HG02840 (cell line): ENCODE results near the gene SPO11.
"Not testable (repeated sequence)": the region's sequence is repeated elsewhere in the genome, so short reads cannot be mapped to it uniquely, and the experiment has no call there.

ENCODE experiments used
- ATAC-seq: cut with Tn5 transposase; IDR thresholded peaks from one replicate; pipeline ENCODE4 v1.9.1; 2021; ENCODE audit warnings: mild to moderate bottlenecking, moderate library complexity, moderate number of reproducible peaks; ENCODE audit not compliant: unreplicated experiment, low FRiP score

SPO11 gene

GRCh38 chr20:57332105-57333089 is 2.8 kb downstream of the SPO11 start:
- no peak for ATAC-seq

GRCh38 chr20:57335392-57335791 is 5.8 kb downstream of the SPO11 start:
- no peak for ATAC-seq

DNA sequence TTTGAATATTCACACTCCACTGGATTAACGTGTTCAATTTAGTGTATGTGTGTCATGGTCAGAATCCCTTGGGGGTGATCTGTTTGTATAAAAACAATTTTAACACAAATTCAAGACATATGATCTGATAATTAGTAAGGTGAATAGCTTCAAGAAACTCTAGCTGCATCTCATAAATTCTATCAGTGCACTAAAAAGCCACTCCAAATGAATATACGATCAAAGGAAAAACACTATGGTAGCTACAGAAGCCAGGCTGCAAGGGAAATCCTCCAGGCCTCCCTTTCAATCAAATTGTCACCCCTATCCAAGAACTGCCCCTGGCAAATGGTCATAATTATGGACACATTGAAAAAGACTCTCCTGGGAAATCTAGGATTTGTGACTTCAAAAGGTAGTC is 12.1 kb downstream of the SPO11 start:
- ATAC-seq, result no peak

GRCh38 chr20:57342829-57343228 is 13.2 kb downstream of the SPO11 start:
- no peak for ATAC-seq

DNA sequence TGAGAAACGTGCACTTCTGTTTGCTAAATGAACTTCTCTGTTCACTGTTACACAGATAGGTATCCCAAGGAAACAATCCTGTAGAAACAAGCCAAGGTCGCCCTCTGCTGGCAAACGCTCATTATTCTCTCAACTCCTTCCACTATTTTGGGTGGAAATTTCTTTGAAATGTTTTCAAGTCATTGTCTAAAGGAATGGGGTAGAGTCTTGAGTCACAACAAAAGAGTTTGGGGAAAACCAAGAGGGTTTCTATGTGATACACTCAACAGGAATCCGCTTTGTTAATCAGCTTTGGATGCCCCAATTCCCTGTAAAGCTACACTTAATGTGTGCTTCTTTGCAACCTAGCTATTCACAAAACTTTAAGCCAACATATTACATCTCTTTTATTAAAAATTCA is 16.9 kb downstream of the SPO11 start:
- ATAC-seq, result no peak

DNA sequence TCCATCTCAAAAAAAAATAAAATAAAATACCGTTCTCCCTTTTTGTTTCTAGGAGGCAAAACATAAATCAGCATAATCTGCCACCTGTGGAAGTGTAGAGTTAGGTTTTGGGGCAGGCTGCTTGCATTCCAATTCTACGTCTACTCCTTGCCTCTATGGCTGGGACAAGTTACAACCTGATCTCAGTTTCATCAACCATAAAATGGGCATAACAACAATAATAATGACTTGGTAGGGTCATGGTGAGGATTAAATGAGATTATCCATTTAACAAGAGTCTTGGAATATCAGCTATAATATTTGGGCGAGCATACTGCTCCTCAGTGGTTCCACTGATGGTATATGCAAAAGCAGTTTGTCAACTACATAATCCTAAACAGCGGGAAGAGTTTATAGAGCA is 17.8 kb downstream of the SPO11 start:
- no peak for ATAC-seq

- not testable (repeated sequence) for ATAC-seq
These were observed 18.8 kb downstream of the SPO11 start for GRCh38 chr20:57348200-57348921.

GRCh38 chr20:57348922-57349574 is 19.4 kb downstream of the SPO11 start:
- ATAC-seq, result not testable (repeated sequence)

GRCh38 chr20:57350081-57350710 is 20.6 kb downstream of the SPO11 start:
- no peak for ATAC-seq

DNA sequence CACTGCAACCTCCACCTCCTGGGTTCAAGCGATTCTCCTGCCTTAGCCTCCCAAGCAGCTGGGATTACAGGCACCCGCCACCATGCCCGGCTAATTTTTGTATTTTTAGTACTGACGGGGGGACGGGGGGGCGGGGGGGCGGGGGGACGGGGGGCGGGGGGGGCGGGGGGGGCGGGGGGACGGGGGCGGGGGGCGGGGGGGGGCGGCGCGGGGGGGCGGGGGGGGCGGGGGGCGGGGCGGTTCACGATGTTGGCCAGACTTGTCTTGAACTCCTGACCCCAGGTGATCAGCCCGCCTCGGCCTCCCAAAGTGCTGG is 21.1 kb downstream of the SPO11 start:
- ATAC-seq, result not testable (repeated sequence)

GRCh38 chr20:57351042-57351783 is 21.6 kb downstream of the SPO11 start, which contains the start of gene RAE1:
Gene RAE1 (plus strand): TSS chr20:57351255. CDS start chr20:57354039, 2,784 bp downstream.
- no peak for ATAC-seq

GRCh38 chr20:57352305-57352704 is 22.7 kb downstream of the SPO11 start:
- no peak for ATAC-seq

GRCh38 chr20:57353351-57353750 is 23.7 kb downstream of the SPO11 start:
- no peak for ATAC-seq

GRCh38 chr20:57361517-57361916 is 31.9 kb downstream of the SPO11 start:
- ATAC-seq, result no peak

- ATAC-seq, result no peak
These were observed 34.8 kb downstream of the SPO11 start for GRCh38 chr20:57364451-57364850.

DNA sequence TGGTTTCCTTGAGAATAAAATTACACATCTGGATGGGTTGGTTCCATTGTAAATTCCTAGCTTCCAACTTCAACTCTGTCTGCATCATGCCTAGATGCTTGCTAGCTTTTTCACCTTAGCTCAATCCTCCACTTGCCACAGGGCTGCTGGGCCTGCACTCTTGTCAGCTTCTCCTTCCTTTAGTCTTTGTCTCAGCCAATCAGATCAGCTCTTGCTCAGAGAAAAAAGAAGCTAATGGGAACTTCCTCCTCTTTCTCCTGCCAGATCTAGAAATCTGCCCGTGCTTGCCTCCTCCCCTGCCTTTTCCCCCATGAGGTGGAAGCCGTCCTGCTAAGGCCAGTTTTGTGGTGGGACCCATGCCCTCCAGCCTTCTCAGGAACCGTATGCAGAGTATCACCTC is 40.0 kb downstream of the SPO11 start:
- no peak for ATAC-seq

- no peak for ATAC-seq
These were observed 40.7 kb downstream of the SPO11 start for GRCh38 chr20:57370316-57370715.

GRCh38 chr20:57371363-57371762 is 41.8 kb downstream of the SPO11 start:
- no peak for ATAC-seq

DNA sequence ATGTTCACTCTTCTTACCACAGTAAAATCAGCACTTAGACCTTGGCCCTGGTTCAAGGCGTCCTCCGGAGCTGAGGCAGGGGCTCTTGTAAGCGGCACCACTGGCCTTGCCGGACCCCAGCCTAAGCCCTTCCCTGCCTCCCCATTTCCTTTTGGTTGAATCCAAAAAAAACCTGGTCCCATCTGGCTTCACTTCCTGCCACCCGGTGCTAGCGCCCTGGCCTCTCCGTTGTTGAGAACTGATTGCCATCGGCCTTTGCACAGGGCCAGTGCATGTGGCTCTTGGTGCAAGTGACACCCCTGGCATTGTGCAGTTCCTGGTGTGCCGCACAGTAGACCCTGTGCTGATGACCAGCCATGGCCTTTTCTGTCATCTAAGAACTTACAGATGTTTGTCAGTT is 42.6 kb downstream of the SPO11 start:
- ATAC-seq, result no peak
